HepG2 (cell line): Measurements from ENCODE around the gene ANXA6. TPM values are rescaled to one million over a fixed set of nuclear protein-coding genes. Genes with fewer than 3 reads are reported as not detected.

Source experiments
- ATAC-seq: fragments of 200-7000 bp; cut with Tn5 transposase; 3 replicates; pipeline ENCODE4 v1.9.1; 2020; ENCODE audit warnings: mild to moderate bottlenecking, moderate library complexity
- BruUV-seq: library from RNA; stranded (reverse); fragments of 400-500 nt; replicated peaks from 2 replicates; lab custom pipeline; 2021; lab: Mats Ljungman, UMichigan
- CTCF ChIA-PET: fragments of 300-600 bp; formaldehyde crosslinking; extraction: SDS; loops from one replicate; lab custom pipeline; 2021; ENCODE audit warnings: low total read pairs, inconsistent platforms, low intra/inter-chr PET ratio; lab: Yijun Ruan, JAX
- POLR2A ChIA-PET: fragments of 350-600 bp; sonication (Branson Sonifier 250); formaldehyde crosslinking; loops from one replicate; lab custom pipeline; 2020; ENCODE audit warnings: antibody characterized with exemption, inconsistent platforms; lab: Yijun Ruan, JAX
- DNase-seq: peaks from one replicate; pipeline ENCODE4 v3.0.0-alpha.2; 2015; ENCODE audit warnings: low spot score
- FAIRE-seq: peaks from 3 replicates; lab custom pipeline; 2011; peaks lifted over from hg19 to GRCh38; lab: Jason Lieb, UNC
- H2AFZ ChIP-seq: one replicate; pipeline ENCODE4 v1.6.1; 2011; ENCODE audit warnings: low read length, inconsistent platforms
- H3K27ac ChIP-seq: fragments of 300-600 bp; 3 replicates; pipeline ENCODE4 v1.8.0; 2011; ENCODE audit warnings: mixed run types, mild to moderate bottlenecking, mixed read lengths, low read length, inconsistent platforms; ENCODE audit not compliant: insufficient read depth; ENCODE audit errors: extremely low read length
- H3K27me3 ChIP-seq, 2 experiments: fragments of 200-600 bp in 1 of 2; 2 replicates in 1 of 2; 3 replicates in 1 of 2; pipeline versions ENCODE4 v1.6.0 to v1.8.0; 2011; ENCODE audit warnings: low read length in 2 of 2, mild to moderate bottlenecking in 2 of 2, moderate library complexity in 2 of 2, inconsistent platforms in 1 of 2; ENCODE audit not compliant: insufficient read depth in 2 of 2, control insufficient read depth in 1 of 2
- H3K36me3 ChIP-seq, 2 experiments: fragments of 200-600 bp in 1 of 2; replicated peaks in 1 of 2; 2 replicates in 1 of 2; 3 replicates in 1 of 2; pipeline versions ENCODE4 v1.5.1 to v1.8.0; 2011; ENCODE audit warnings: low read length in 2 of 2, inconsistent platforms in 1 of 2; ENCODE audit not compliant: insufficient read depth in 2 of 2, control insufficient read depth in 1 of 2
- H3K4me1 ChIP-seq: 2 replicates; pipeline ENCODE4 v1.5.1; 2012; ENCODE audit warnings: low read length, inconsistent platforms; ENCODE audit not compliant: insufficient read depth
- H3K4me2 ChIP-seq: 2 replicates; pipeline ENCODE4 v1.6.0; 2011; ENCODE audit warnings: low read depth, low read length, inconsistent platforms
- H3K4me3 ChIP-seq, 3 experiments: fragments of 200-600 bp in 1 of 3; sonication (generic), shearing (Covaris generic) in 1 of 3; replicated peaks in 1 of 3; 2 replicates each; pipeline ENCODE4 v1.5.1; 2011 to 2016; ENCODE audit warnings: low read length in 3 of 3, inconsistent platforms in 2 of 3, low read depth in 2 of 3, mild to moderate bottlenecking in 2 of 3, control low read depth in 1 of 3, mixed read lengths in 1 of 3; ENCODE audit not compliant: insufficient read depth in 1 of 3
- H3K79me2 ChIP-seq: one replicate; pipeline ENCODE4 v1.6.1; 2011; ENCODE audit warnings: low read length, inconsistent platforms; ENCODE audit not compliant: insufficient read depth
- H3K9ac ChIP-seq: 2 replicates; pipeline ENCODE4 v1.6.0; 2011; ENCODE audit warnings: mild to moderate bottlenecking, low read depth, low read length, inconsistent platforms; ENCODE audit not compliant: insufficient read depth
- H3K9me3 ChIP-seq: 2 replicates; pipeline ENCODE4 v1.5.1; 2012; ENCODE audit warnings: mild to moderate bottlenecking, low read length
- H4K20me1 ChIP-seq: 2 replicates; pipeline ENCODE4 v1.6.0; 2011; ENCODE audit warnings: inconsistent platforms, mild to moderate bottlenecking, low read length, moderate library complexity; ENCODE audit not compliant: insufficient read depth
- BCL6 ChIP-seq: IDR thresholded peaks from 2 replicates; pipeline ENCODE4 v1.6.1; 2016; ENCODE audit warnings: missing genetic modification reagents, missing compliant biosample characterization
- CBX1 ChIP-seq: IDR thresholded peaks from one replicate; pipeline ENCODE4 v1.6.1; 2016; ENCODE audit warnings: antibody characterized with exemption, low read depth
- ERF ChIP-seq: IDR thresholded peaks from 2 replicates; pipeline ENCODE4 v1.6.1; 2018; ENCODE audit warnings: missing biosample characterization, missing genetic modification reagents
- ETV5 ChIP-seq: IDR thresholded peaks from 2 replicates; pipeline ENCODE4 v1.6.1; 2018; ENCODE audit warnings: missing biosample characterization, missing genetic modification reagents, inconsistent platforms, borderline replicate concordance
- GLI4 ChIP-seq: sonication (generic); formaldehyde crosslinking; IDR thresholded peaks from 2 replicates; pipeline ENCODE4 v1.5.1; 2020; ENCODE audit warnings: missing genetic modification reagents, mild to moderate bottlenecking, moderate library complexity, borderline replicate concordance
- GZF1 ChIP-seq: sonication (generic); formaldehyde crosslinking; IDR thresholded peaks from 2 replicates; pipeline ENCODE4 v1.5.1; 2020; ENCODE audit warnings: mild to moderate bottlenecking, missing genetic modification reagents
- MLLT10 ChIP-seq: sonication (generic); formaldehyde crosslinking; IDR thresholded peaks from 2 replicates; pipeline ENCODE4 v1.4.0; 2020; ENCODE audit warnings: missing genetic modification reagents
- PRMT3 ChIP-seq: sonication (generic); formaldehyde crosslinking; IDR thresholded peaks from 2 replicates; pipeline ENCODE4 v1.8.1; 2022; ENCODE audit warnings: low read depth, mild to moderate bottlenecking, moderate library complexity, missing genetic modification reagents, borderline replicate concordance
- RARA ChIP-seq: IDR thresholded peaks from 2 replicates; pipeline ENCODE4 v1.6.1; 2016; ENCODE audit warnings: missing genetic modification reagents, missing compliant biosample characterization
- RFX5 ChIP-seq: IDR thresholded peaks from 2 replicates; pipeline ENCODE4 v1.6.1; 2011; ENCODE audit warnings: low read depth, low read length, improper control_type of control experiment
- SIX1 ChIP-seq: sonication (generic); formaldehyde crosslinking; IDR thresholded peaks from 2 replicates; pipeline ENCODE4 v1.4.0; 2020; ENCODE audit warnings: missing genetic modification reagents, borderline replicate concordance
- SRF ChIP-seq: IDR thresholded peaks from 2 replicates; pipeline ENCODE4 v1.6.1; 2011; ENCODE audit warnings: mild to moderate bottlenecking, low read depth, low read length, moderate library complexity
- TARDBP ChIP-seq: sonication (generic); formaldehyde crosslinking; IDR thresholded peaks from 2 replicates; pipeline ENCODE4 v1.8.0; 2022; ENCODE audit warnings: mild to moderate bottlenecking, missing genetic modification reagents
- TEAD2 ChIP-seq: sonication (generic); formaldehyde crosslinking; IDR thresholded peaks from 2 replicates; pipeline ENCODE4 v1.9.0; 2021; ENCODE audit warnings: missing genetic modification reagents
- ZBTB8A ChIP-seq: sonication (generic); formaldehyde crosslinking; IDR thresholded peaks from 2 replicates; pipeline ENCODE4 v1.4.0; 2020; ENCODE audit warnings: mild to moderate bottlenecking, low read depth, missing genetic modification reagents, borderline replicate concordance
- ZFP36L1 ChIP-seq: sonication (generic); formaldehyde crosslinking; IDR thresholded peaks from 2 replicates; pipeline ENCODE4 v1.8.0; 2022; ENCODE audit warnings: mild to moderate bottlenecking, missing genetic modification reagents, moderate library complexity
- ZNF138 ChIP-seq: sonication (generic); formaldehyde crosslinking; IDR thresholded peaks from 2 replicates; pipeline ENCODE4 v1.5.0; 2020; ENCODE audit warnings: mild to moderate bottlenecking, low read depth, missing genetic modification reagents
- ZNF180 ChIP-seq: sonication (generic); formaldehyde crosslinking; IDR thresholded peaks from 2 replicates; pipeline ENCODE4 v1.4.0; 2020; ENCODE audit warnings: low read depth, missing genetic modification reagents, borderline replicate concordance
- ZNF292 ChIP-seq: sonication (generic); formaldehyde crosslinking; IDR thresholded peaks from 2 replicates; pipeline ENCODE4 v1.8.1; 2022; ENCODE audit warnings: mild to moderate bottlenecking, low read depth, missing genetic modification reagents, borderline replicate concordance
- ZNF296 ChIP-seq: sonication (generic); formaldehyde crosslinking; conservative IDR thresholded peaks from 2 replicates; pipeline ENCODE4 v1.5.0; 2020; ENCODE audit warnings: mild to moderate bottlenecking, missing genetic modification reagents
- ZNF549 ChIP-seq: sonication (generic); formaldehyde crosslinking; IDR thresholded peaks from 2 replicates; pipeline ENCODE4 v1.5.0; 2020; ENCODE audit warnings: missing genetic modification reagents
- ZNF749 ChIP-seq: sonication (generic); formaldehyde crosslinking; IDR thresholded peaks from 2 replicates; pipeline ENCODE4 v1.8.0; 2022; ENCODE audit warnings: mild to moderate bottlenecking, missing genetic modification reagents, moderate library complexity, borderline replicate concordance
- ZNF878 ChIP-seq: sonication (generic); formaldehyde crosslinking; IDR thresholded peaks from 2 replicates; pipeline ENCODE4 v1.8.1; 2023; ENCODE audit warnings: mild to moderate bottlenecking, missing genetic modification reagents, moderate library complexity
- WGBS: methylation state at CpG from one replicate; pipeline ENCODE4 v1.1.6; 2017; ENCODE audit warnings: low lambda C conversion rate; 5-methylcytosine and 5-hydroxymethylcytosine counted together
- in situ Hi-C: cut with HindIII; loops from 2 replicates; pipeline ENCODE4 v1.10.0; 2017; ENCODE audit warnings: low pct_unique_long_range_greater_than_20kb; ENCODE audit not compliant: extremely low pct_ligation_motif_present
- intact Hi-C: fragments of 100-400 bp; cut with micrococcal nuclease; formaldehyde crosslinking; loops from one replicate; pipeline ENCODE4 v1.10.0; 2022; ENCODE audit not compliant: unreplicated experiment
- polyA plus RNA-seq, 8 experiments: library from polyadenylated mRNA; depleted of rRNA in 3 of 8; stranded (reverse) in 7 of 8; unstranded in 1 of 8; fragments of >200 nt; fragmentation: Illumina TruSeq in 4 of 8; extraction: Trizol in 4 of 8; gene quantifications; 2 replicates each; pipeline versions ENCODE4 v1.2.1 to v1.2.3, GENCODE V29; 2011 to 2016; ENCODE audit warnings: low read depth in 4 of 8, missing spikeins in 1 of 8, mixed read lengths in 1 of 8; ENCODE audit not compliant: insufficient read depth in 1 of 8
- total RNA-seq, 5 experiments: library from RNA; depleted of rRNA; stranded (reverse); fragments of >200 nt; fragmentation: Illumina TruSeq; extraction: Trizol; gene quantifications; 2 replicates each; pipeline ENCODE4 v1.2.3, GENCODE V29; 2016; ENCODE audit warnings: low read depth in 1 of 5
- TF ChIP-seq, protein P1 (sequence below): sonication (generic); formaldehyde crosslinking; IDR thresholded peaks from 2 replicates; pipeline ENCODE4 v1.4.0; 2020; ENCODE audit warnings: mild to moderate bottlenecking, missing genetic modification reagents, borderline replicate concordance
- TF ChIP-seq, protein P2 (sequence below): sonication (generic); formaldehyde crosslinking; IDR thresholded peaks from 2 replicates; pipeline ENCODE4 v1.4.0; 2020; ENCODE audit warnings: missing genetic modification reagents

ANXA6 gene
- total and polyA plus RNA-seq, 2 of the 13 experiments (the other 11 are each of a cell fraction or from before 2014, with no cell fraction given), result 103 to 125 TPM

DNA sequence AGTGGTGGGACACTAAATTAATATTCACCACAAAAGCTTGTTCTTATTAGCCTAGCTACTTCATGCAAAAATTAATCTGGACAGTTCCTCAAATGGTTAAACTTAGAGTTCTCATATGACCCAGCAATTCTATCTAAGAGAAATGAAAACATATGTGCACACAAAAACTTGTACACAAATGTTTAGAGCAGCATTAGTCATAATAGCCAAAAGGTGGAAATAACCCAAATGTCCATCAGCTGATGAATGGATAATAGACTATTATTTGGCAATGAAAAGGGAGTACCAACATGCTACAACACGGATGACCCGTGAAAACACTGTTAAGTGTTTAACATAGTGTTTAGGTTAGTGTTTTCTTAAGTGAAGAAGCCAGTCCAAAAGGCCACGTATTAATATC, 43.9 kb downstream of the ANXA6 start (continued):
- TF ChIP-seq, protein P1, sequence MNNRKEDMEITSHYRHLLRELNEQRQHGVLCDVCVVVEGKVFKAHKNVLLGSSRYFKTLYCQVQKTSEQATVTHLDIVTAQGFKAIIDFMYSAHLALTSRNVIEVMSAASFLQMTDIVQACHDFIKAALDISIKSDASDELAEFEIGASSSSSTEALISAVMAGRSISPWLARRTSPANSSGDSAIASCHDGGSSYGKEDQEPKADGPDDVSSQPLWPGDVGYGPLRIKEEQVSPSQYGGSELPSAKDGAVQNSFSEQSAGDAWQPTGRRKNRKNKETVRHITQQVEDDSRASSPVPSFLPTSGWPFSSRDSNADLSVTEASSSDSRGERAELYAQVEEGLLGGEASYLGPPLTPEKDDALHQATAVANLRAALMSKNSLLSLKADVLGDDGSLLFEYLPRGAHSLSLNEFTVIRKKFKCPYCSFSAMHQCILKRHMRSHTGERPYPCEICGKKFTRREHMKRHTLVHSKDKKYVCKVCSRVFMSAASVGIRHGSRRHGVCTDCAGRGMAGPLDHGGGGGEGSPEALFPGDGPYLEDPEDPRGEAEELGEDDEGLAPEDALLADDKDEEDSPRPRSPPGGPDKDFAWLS (CRISPR knock-in tag), result no peak
- TF ChIP-seq ZNF878 (CRISPR knock-in tag) (no peak), SRF (no peak), RARA (CRISPR knock-in tag) (no peak), ZNF749 (CRISPR knock-in tag) (no peak), GZF1 (no peak)
- TF ChIP-seq, protein P2, sequence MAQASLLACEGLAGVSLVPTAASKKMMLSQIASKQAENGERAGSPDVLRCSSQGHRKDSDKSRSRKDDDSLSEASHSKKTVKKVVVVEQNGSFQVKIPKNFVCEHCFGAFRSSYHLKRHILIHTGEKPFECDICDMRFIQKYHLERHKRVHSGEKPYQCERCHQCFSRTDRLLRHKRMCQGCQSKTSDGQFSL (CRISPR knock-in tag), result no peak

GRCh38 chr5:151110992-151111391, 46.6 kb downstream of the ANXA6 start:
- ATAC-seq, result no peak
- POLR2A ChIA-PET, result no interaction called here
- H3K9me3 ChIP-seq, result no peaks in the 10 kb centered on the region
- in situ Hi-C loops (no loop called here), intact Hi-C loops (no loop called here)
- 95% methylated on average over 3 of the region's 3 CpGs for WGBS
- H3K4me1 ChIP-seq, result 0 out of 2 replicates have a peak, but pooled peaks cover under 1% of the 10 kb centered on the region
- no peaks in the 10 kb centered on the region for H3K79me2 ChIP-seq
- no peaks in the 10 kb centered on the region for H3K27me3 ChIP-seq
- FAIRE-seq, result no peak
- H3K36me3 ChIP-seq, result peaks cover 9 to 52% of the 10 kb centered on the region in 2 experiments
- H4K20me1 ChIP-seq, result no peaks in the 10 kb centered on the region
- no peak for DNase-seq
- H3K9ac ChIP-seq, result no peak overlapping the region
- H3K4me2 ChIP-seq, result no peak overlapping the region
- no peak overlapping the region for H3K4me3 ChIP-seq
- no peak overlapping the region for H2AFZ ChIP-seq
- no TSS peak for BruUV-seq
- no peak overlapping the region for H3K27ac ChIP-seq
- CTCF ChIA-PET, result no interaction called here
- no peak for TF ChIP-seq ZNF549 (CRISPR knock-in tag)
- TF ChIP-seq ZBTB8A (CRISPR knock-in tag), result no peak
- TF ChIP-seq ETV5 (CRISPR knock-in tag), result no peak
- TF ChIP-seq RFX5, result no peak
- no peak for TF ChIP-seq GLI4
- TF ChIP-seq BCL6 (CRISPR knock-in tag), result no peak
- no peak for TF ChIP-seq CBX1
- no peak for TF ChIP-seq TEAD2 (CRISPR knock-in tag)
- no peak for TF ChIP-seq ZNF138 (CRISPR knock-in tag)
- no peak for TF ChIP-seq ZNF180 (CRISPR knock-in tag)
- no peak for TF ChIP-seq ZNF749 (CRISPR knock-in tag)
- TF ChIP-seq ERF (CRISPR knock-in tag), result no peak
- no peak for TF ChIP-seq ZNF296 (CRISPR knock-in tag)
- no peak for TF ChIP-seq TARDBP (CRISPR knock-in tag)
- TF ChIP-seq PRMT3 (CRISPR knock-in tag), result no peak
- no peak for TF ChIP-seq ZFP36L1
- TF ChIP-seq MLLT10 (CRISPR knock-in tag), result no peak
- TF ChIP-seq ZNF292, result no peak
- no peak for TF ChIP-seq SIX1 (CRISPR knock-in tag)
